Activated CD4-positive, alpha-beta T cell treated with anti-CD3 and anti-CD28 coated beads, Interleukin-2, amount 10 ng/mL, durations not matched to agents 7 days and 5 days (primary cell): ENCODE data around the gene RGS3. TPM values are rescaled to one million over a fixed set of nuclear protein-coding genes. Genes with fewer than 3 reads are reported as not detected.

Experiments used
- CTCF ChIA-PET: fragments of 350-600 bp; sonication (Branson Sonifier 250); formaldehyde crosslinking; loops from one replicate; lab custom pipeline; 2021; ENCODE audit warnings: antibody characterized with exemption; lab: Charles Lee
- POLR2A ChIA-PET: fragments of 350-600 bp; sonication (Branson Sonifier 250); formaldehyde crosslinking; loops from one replicate; lab custom pipeline; 2021; ENCODE audit warnings: antibody characterized with exemption; lab: Charles Lee
- DNase-seq: peaks from one replicate; pipeline ENCODE4 v3.0.0-alpha.2; 2020
- H3K27ac Mint-ChIP-seq: one replicate; pipeline ENCODE4 v1.8.0; 2021; ENCODE audit warnings: mild to moderate bottlenecking, moderate library complexity, mixed read lengths
- H3K27me3 Mint-ChIP-seq: one replicate; pipeline ENCODE4 v1.8.0; 2021; ENCODE audit warnings: mixed read lengths
- H3K36me3 Mint-ChIP-seq: one replicate; pipeline ENCODE4 v1.8.0; 2021; ENCODE audit warnings: low read depth, mixed read lengths
- H3K4me1 Mint-ChIP-seq: one replicate; pipeline ENCODE4 v1.8.0; 2021; ENCODE audit warnings: mixed read lengths
- H3K4me3 Mint-ChIP-seq: one replicate; pipeline ENCODE4 v1.8.0; 2021; ENCODE audit warnings: mild to moderate bottlenecking, moderate library complexity, mixed read lengths
- H3K9me3 Mint-ChIP-seq: one replicate; pipeline ENCODE4 v1.8.0; 2021; ENCODE audit warnings: mixed read lengths
- total RNA-seq, 2 experiments: library from RNA; stranded (reverse); gene quantifications; one replicate each; pipeline ENCODE4 v1.2.3, GENCODE V29; 2021

RGS3 gene
- total RNA-seq, 2 experiments from 2014 or later = 41.5 to 41.6 TPM

GRCh38 chr9:113521693-113522255 is 58.2 kb downstream of the RGS3 start:
- no peak overlapping the region for H3K27ac Mint-ChIP-seq
- no peaks in the 10 kb centered on the region for H3K27me3 Mint-ChIP-seq
- DNase-seq = no peak
- CTCF ChIA-PET = interaction anchor here (1.4 to 5.0 kb wide), 2 partner anchors 10 to 17 kb away, joined by 4 to 19 read pairs; no protein-coding TSS in a partner anchor
- peaks cover 82% of the 10 kb centered on the region for H3K4me1 Mint-ChIP-seq
- POLR2A ChIA-PET = no interaction called here
- no peaks in the 10 kb centered on the region for H3K9me3 Mint-ChIP-seq
- no peak overlapping the region for H3K4me3 Mint-ChIP-seq
- peaks cover 31% of the 10 kb centered on the region for H3K36me3 Mint-ChIP-seq

- no peak overlapping the region for H3K4me3 Mint-ChIP-seq
- H3K36me3 Mint-ChIP-seq = peaks cover 31% of the 10 kb centered on the region
- peaks cover 75% of the 10 kb centered on the region for H3K4me1 Mint-ChIP-seq
- no peak for DNase-seq
- POLR2A ChIA-PET = no interaction called here
- CTCF ChIA-PET = interaction anchor here (1.0 to 5.0 kb wide), 4 partner anchors 10 to 28 kb away, joined by 3 to 19 read pairs (median 7); no protein-coding TSS in a partner anchor
- H3K27me3 Mint-ChIP-seq = no peaks in the 10 kb centered on the region
- H3K9me3 Mint-ChIP-seq = no peaks in the 10 kb centered on the region
- H3K27ac Mint-ChIP-seq = no peak overlapping the region
These were observed 58.9 kb downstream of the RGS3 start for GRCh38 chr9:113522419-113522818.

GRCh38 chr9:113522858-113523257 is 59.3 kb downstream of the RGS3 start:
- ChIA-PET CTCF (interaction anchor here (1.0 to 5.0 kb wide), 4 partner anchors 9 to 28 kb away, joined by 3 to 19 read pairs (median 7); no protein-coding TSS in a partner anchor), POLR2A (no interaction called here)
- H3K27ac Mint-ChIP-seq = peak overlapping the region; percentile 86
- peaks cover 31% of the 10 kb centered on the region for H3K36me3 Mint-ChIP-seq
- H3K27me3 Mint-ChIP-seq = no peaks in the 10 kb centered on the region
- H3K4me1 Mint-ChIP-seq = peaks cover 73% of the 10 kb centered on the region
- H3K9me3 Mint-ChIP-seq = no peaks in the 10 kb centered on the region
- DNase-seq = no peak
- H3K4me3 Mint-ChIP-seq = peak overlapping the region; percentile 51

GRCh38 chr9:113523421-113524141 is 60.1 kb downstream of the RGS3 start:
- peaks cover 65% of the 10 kb centered on the region for H3K4me1 Mint-ChIP-seq
- H3K27ac Mint-ChIP-seq = peak overlapping the region; percentile 86
- ChIA-PET CTCF (interaction anchor here (0.5 to 5.0 kb wide), 9 partner anchors 9 to 117 kb away, joined by 3 to 19 read pairs (median 4); no protein-coding TSS in a partner anchor), POLR2A (no interaction called here)
- peak; percentile 41 for DNase-seq
- peak overlapping the region; percentile 51 for H3K4me3 Mint-ChIP-seq
- peaks cover 31% of the 10 kb centered on the region for H3K36me3 Mint-ChIP-seq
- no peaks in the 10 kb centered on the region for H3K27me3 Mint-ChIP-seq
- H3K9me3 Mint-ChIP-seq = no peaks in the 10 kb centered on the region

GRCh38 chr9:113524468-113524867 is 60.9 kb downstream of the RGS3 start:
- Mint-ChIP-seq H3K27me3 (no peaks in the 10 kb centered on the region), H3K9me3 (no peaks in the 10 kb centered on the region), H3K36me3 (peaks cover 30% of the 10 kb centered on the region), H3K4me1 (peaks cover 57% of the 10 kb centered on the region), H3K27ac (peak overlapping the region; percentile 86), H3K4me3 (no peak overlapping the region)
- POLR2A ChIA-PET = no interaction called here
- CTCF ChIA-PET = interaction anchor here (0.5 to 5.0 kb wide), 8 partner anchors 9 to 54 kb away, joined by 3 to 19 read pairs (median 4); no protein-coding TSS in a partner anchor
- no peak for DNase-seq

- Mint-ChIP-seq H3K4me3 (no peak overlapping the region), H3K36me3 (peaks cover 28% of the 10 kb centered on the region), H3K4me1 (peaks cover 49% of the 10 kb centered on the region), H3K27ac (peak overlapping the region; percentile 46), H3K27me3 (no peaks in the 10 kb centered on the region), H3K9me3 (no peaks in the 10 kb centered on the region)
- ChIA-PET POLR2A (no interaction called here), CTCF (interaction anchor here (0.6 to 5.0 kb wide), 6 partner anchors 8 to 1413 kb away, joined by 3 to 19 read pairs (median 4); no protein-coding TSS in a partner anchor)
- DNase-seq = no peak
These were observed 61.7 kb downstream of the RGS3 start for GRCh38 chr9:113525205-113525604.

- Mint-ChIP-seq H3K9me3 (no peaks in the 10 kb centered on the region), H3K4me3 (no peak overlapping the region), H3K36me3 (peaks cover 25% of the 10 kb centered on the region), H3K27ac (no peak overlapping the region), H3K27me3 (no peaks in the 10 kb centered on the region), H3K4me1 (peaks cover 43% of the 10 kb centered on the region)
- ChIA-PET CTCF (interaction anchor here (0.6 to 2.3 kb wide), 8 partner anchors 8 to 1412 kb away, joined by 3 to 6 read pairs (median 4); no protein-coding TSS in a partner anchor), POLR2A (no interaction called here)
- DNase-seq = no peak
These were observed 62.3 kb downstream of the RGS3 start for GRCh38 chr9:113525831-113526230.

GRCh38 chr9:113526231-113526746 is 62.8 kb downstream of the RGS3 start:
- DNase-seq = no peak
- H3K27me3 Mint-ChIP-seq = no peaks in the 10 kb centered on the region
- no peak overlapping the region for H3K27ac Mint-ChIP-seq
- peaks cover 40% of the 10 kb centered on the region for H3K4me1 Mint-ChIP-seq
- CTCF ChIA-PET = interaction anchor here (0.9 to 2.3 kb wide), 7 partner anchors 9 to 65 kb away, joined by 3 to 6 read pairs (median 3); no protein-coding TSS in a partner anchor
- peaks cover 27% of the 10 kb centered on the region for H3K36me3 Mint-ChIP-seq
- H3K4me3 Mint-ChIP-seq = no peak overlapping the region
- H3K9me3 Mint-ChIP-seq = no peaks in the 10 kb centered on the region
- POLR2A ChIA-PET = no interaction called here

- H3K4me1 Mint-ChIP-seq = peaks cover 36% of the 10 kb centered on the region
These were observed 63.3 kb downstream of the RGS3 start for GRCh38 chr9:113526841-113527240.

GRCh38 chr9:113528088-113528487 is 64.6 kb downstream of the RGS3 start:
- Mint-ChIP-seq H3K4me3 (no peak overlapping the region), H3K36me3 (peaks cover 29% of the 10 kb centered on the region)

More at GRCh38 chr9:113526841-113527240, 63.3 kb downstream of the RGS3 start:
- H3K4me3 Mint-ChIP-seq = no peak overlapping the region
- no peak overlapping the region for H3K27ac Mint-ChIP-seq
- peaks cover 31% of the 10 kb centered on the region for H3K36me3 Mint-ChIP-seq
- H3K27me3 Mint-ChIP-seq = no peaks in the 10 kb centered on the region
- ChIA-PET POLR2A (no interaction called here), CTCF (interaction anchor here (1.0 to 2.3 kb wide), 4 partner anchors 10 to 20 kb away, joined by 3 to 6 read pairs (median 4); no protein-coding TSS in a partner anchor)
- no peak for DNase-seq
- H3K9me3 Mint-ChIP-seq = no peaks in the 10 kb centered on the region

GRCh38 chr9:113528811-113529210 is 65.3 kb downstream of the RGS3 start:
- no peak overlapping the region for H3K27ac Mint-ChIP-seq
- ChIA-PET POLR2A (no interaction called here), CTCF (interaction anchor here (1.0 to 1.4 kb wide), 2 partner anchors 12 to 77 kb away, joined by 3 to 4 read pairs; no protein-coding TSS in a partner anchor)
- no peak for DNase-seq
- H3K9me3 Mint-ChIP-seq = no peaks in the 10 kb centered on the region
- H3K4me3 Mint-ChIP-seq = no peak overlapping the region
- H3K4me1 Mint-ChIP-seq = peaks cover 16% of the 10 kb centered on the region
- peaks cover 23% of the 10 kb centered on the region for H3K36me3 Mint-ChIP-seq
- no peaks in the 10 kb centered on the region for H3K27me3 Mint-ChIP-seq

More at GRCh38 chr9:113528088-113528487, 64.6 kb downstream of the RGS3 start:
- CTCF ChIA-PET = no interaction called here
- POLR2A ChIA-PET = no interaction called here
- Mint-ChIP-seq H3K4me1 (peaks cover 24% of the 10 kb centered on the region), H3K9me3 (no peaks in the 10 kb centered on the region), H3K27me3 (no peaks in the 10 kb centered on the region), H3K27ac (no peak overlapping the region)
- DNase-seq = no peak

- peaks cover 10% of the 10 kb centered on the region for H3K4me1 Mint-ChIP-seq
- CTCF ChIA-PET = interaction anchor here (1.0 to 1.9 kb wide), 3 partner anchors 11 to 78 kb away, joined by 3 to 4 read pairs (median 4); no protein-coding TSS in a partner anchor
- POLR2A ChIA-PET = no interaction called here
These were observed 65.9 kb downstream of the RGS3 start for GRCh38 chr9:113529336-113530009.

More at GRCh38 chr9:113529336-113530009, 65.9 kb downstream of the RGS3 start:
- Mint-ChIP-seq H3K4me3 (no peak overlapping the region), H3K9me3 (no peaks in the 10 kb centered on the region), H3K27ac (no peak overlapping the region), H3K27me3 (no peaks in the 10 kb centered on the region), H3K36me3 (peaks cover 16% of the 10 kb centered on the region)
- DNase-seq = no peak
